Measurements from ENCODE around the gene FGD2. TPM values are rescaled to one million over a fixed set of nuclear protein-coding genes. Genes with fewer than 3 reads are reported as not detected.
"Not testable (repeated sequence)": the region's sequence is repeated elsewhere in the genome, so short reads cannot be mapped to it uniquely, and the experiment has no call there.

FGD2 gene
- total RNA-seq, 4 donors from 2014 or later = 2.7 to 9.2 (median 5.2) TPM

DNA sequence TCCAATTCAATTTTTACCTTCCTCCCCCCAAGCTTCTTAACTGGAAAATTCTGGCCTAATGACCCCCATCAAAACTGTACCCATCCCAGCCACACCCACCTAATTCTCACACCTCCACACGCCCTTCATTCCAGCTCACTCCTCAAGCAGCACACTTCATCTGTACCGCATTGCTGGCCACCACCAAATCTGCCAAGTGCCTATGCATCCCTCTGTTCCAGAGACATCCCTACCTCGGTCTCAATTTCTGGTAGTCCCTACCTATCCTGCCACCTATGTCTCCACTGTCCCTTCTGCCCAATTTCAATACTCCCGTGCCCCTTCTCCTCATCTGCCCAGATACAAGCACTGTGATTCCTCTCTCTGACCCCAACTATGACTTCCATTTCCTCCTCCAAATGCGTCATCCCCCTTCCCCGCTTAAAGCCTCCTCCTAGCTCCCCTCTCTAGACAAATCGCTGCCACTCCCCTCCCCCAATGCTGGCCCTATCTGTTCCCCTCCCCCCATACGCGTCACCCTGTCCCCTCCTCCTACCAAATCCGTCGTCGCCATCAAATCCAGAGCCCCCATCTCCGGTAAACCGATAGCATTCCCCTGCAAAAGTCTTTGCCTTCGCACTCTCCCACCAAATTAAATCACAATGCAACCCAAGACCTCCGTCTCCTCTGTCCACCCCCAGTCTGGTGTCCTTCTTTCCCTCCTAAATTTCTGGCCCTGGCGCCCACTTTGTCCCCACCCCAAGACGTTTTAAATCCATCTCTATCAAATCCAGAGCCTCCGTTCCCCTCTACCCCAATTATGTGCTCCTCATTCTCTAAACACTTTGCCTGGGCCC lies 20.7 kb upstream of the FGD2 start:
- no peak for DNase-seq (ENCODE audit: low spot score in 2 of 2)
- peak overlapping the region; percentile 97 for H3K4me3 ChIP-seq (ENCODE audit: low read depth, poor library complexity, severe bottlenecking)
- 9% methylated on average over 19 of the region's 19 CpGs for WGBS, 2 donors
- TF ChIP-seq POLR2A (IDR thresholded peaks at IDR 0.05) = no peak
- TF ChIP-seq, protein P1, sequence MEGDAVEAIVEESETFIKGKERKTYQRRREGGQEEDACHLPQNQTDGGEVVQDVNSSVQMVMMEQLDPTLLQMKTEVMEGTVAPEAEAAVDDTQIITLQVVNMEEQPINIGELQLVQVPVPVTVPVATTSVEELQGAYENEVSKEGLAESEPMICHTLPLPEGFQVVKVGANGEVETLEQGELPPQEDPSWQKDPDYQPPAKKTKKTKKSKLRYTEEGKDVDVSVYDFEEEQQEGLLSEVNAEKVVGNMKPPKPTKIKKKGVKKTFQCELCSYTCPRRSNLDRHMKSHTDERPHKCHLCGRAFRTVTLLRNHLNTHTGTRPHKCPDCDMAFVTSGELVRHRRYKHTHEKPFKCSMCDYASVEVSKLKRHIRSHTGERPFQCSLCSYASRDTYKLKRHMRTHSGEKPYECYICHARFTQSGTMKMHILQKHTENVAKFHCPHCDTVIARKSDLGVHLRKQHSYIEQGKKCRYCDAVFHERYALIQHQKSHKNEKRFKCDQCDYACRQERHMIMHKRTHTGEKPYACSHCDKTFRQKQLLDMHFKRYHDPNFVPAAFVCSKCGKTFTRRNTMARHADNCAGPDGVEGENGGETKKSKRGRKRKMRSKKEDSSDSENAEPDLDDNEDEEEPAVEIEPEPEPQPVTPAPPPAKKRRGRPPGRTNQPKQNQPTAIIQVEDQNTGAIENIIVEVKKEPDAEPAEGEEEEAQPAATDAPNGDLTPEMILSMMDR (IDR thresholded peaks at IDR 0.05) = no peak
- intact Hi-C loops (cut with DNase I; ENCODE audit: low total_unique reads) = no loop called here

DNA sequence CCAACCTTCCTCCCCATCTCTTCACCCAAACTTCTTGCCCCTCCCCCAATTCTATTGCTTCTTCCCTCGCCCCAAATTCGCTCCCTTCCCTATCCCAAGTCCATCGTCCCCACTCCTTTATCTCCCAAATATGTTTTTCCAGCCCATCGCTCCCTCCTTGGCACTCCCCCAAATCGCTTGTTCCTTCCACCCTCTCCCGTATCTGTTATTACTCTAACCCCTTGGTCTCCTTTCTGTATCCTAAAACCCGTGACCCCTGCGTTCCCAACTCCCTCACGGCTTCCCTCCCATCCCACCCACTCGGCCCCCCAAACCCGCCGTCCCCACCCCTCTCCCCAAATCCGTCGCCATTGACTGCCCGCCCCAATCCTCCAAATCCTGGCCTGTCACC lies 20.0 kb upstream of the FGD2 start:
- DNase-seq (ENCODE audit: low spot score in 2 of 2) = no peak
- TF ChIP-seq POLR2A (IDR thresholded peaks at IDR 0.05) = no peak
- TF ChIP-seq, protein P1 (IDR thresholded peaks at IDR 0.05) = no peak
- 1% methylated on average over 15 of the region's 15 CpGs for WGBS, 2 donors
- intact Hi-C loops (cut with DNase I; ENCODE audit: low total_unique reads) = no loop called here
- peak overlapping the region; percentile 97 for H3K4me3 ChIP-seq (ENCODE audit: low read depth, poor library complexity, severe bottlenecking)

DNA sequence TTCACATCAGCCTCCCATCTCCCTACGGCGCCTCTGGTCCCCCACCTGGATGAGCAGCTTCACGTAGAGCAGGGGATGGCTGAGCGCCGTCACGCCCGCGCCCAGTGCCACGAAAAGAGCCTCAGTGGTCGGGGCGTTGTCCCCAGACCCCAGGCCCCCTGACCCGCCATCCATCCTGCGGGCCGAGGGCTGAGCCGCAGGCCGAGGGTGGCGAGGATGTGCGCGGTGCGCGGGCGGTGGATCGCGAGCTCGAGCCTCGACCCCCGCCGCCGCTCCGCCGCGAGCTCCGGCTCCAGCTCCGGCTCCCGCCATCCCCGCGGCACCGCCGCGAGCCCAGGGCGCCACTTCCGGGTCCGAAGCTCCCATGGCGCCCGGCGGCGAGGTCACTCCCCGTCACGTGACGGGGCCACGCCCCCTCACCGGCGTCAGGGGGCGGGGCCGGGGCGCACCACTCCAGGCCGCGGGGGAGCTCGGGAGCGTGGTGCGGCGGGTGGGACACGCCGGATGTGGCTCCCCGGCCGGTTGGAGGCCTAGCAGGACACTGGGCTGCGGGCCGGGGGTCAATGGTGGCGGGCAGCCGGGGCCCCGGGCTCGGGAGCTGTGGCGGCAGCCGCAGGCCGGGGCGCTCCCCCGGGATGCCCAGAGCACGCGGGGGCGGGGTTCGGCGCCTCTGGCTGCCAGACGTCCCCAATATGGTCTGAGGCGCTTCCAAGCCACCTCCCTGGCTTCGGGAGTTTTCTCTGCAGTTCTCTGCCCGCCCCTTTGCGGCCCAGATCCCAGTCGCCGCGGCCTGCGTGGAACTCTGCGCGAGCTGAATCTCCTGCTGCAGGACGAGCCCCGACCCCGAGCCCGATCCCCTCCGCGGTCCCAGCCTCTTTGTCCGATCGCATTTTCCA lies 19.4 kb upstream of the FGD2 start, which contains the start of gene MTCH1:
Gene MTCH1, minus strand, starts transcription at position 389 of the 896 bp plus-strand sequence. Its CDS starts 23 bp downstream, at position 366.
- intact Hi-C loops (cut with DNase I; ENCODE audit: low total_unique reads) = no loop called here
- peak; percentile 81 to 97 for DNase-seq (ENCODE audit: low spot score in 2 of 2)
- peak in 1 of 2 donors; percentile 69 for TF ChIP-seq POLR2A (IDR thresholded peaks at IDR 0.05)
- TF ChIP-seq, protein P1 (IDR thresholded peaks at IDR 0.05) = no peak
- 0% methylated on average over 37 to 60 of the region's 101 CpGs for WGBS, 2 donors
- peak within 1 kb of the TSS; percentile 97 for H3K4me3 ChIP-seq (ENCODE audit: low read depth, poor library complexity, severe bottlenecking)

DNA sequence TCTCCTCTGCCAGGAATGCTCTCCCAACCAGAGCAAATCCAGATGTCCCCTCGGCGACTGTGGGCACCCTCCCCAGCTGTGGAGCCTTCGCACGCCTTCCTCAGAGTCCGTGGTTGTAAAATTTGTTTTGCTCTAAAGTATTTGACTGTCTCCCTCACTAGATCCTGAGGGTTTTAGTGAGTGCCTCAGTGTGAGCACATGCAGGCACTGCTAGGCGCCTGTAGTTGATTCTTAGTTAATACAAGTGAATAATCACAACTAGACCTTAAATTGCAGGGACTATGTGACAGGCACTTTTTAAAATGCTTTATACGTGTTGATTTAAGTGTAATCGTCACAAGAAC lies 18.8 kb upstream of the FGD2 start:
- no peak for TF ChIP-seq POLR2A (IDR thresholded peaks at IDR 0.05)
- TF ChIP-seq, protein P1 (IDR thresholded peaks at IDR 0.05) = no peak
- peak overlapping the region; percentile 97 for H3K4me3 ChIP-seq (ENCODE audit: low read depth, poor library complexity, severe bottlenecking)
- DNase-seq (ENCODE audit: low spot score in 2 of 2) = no peak
- intact Hi-C loops (cut with DNase I; ENCODE audit: low total_unique reads) = no loop called here
- WGBS, 2 donors = 1 to 3% methylated on average over 8 of the region's 8 CpGs

DNA sequence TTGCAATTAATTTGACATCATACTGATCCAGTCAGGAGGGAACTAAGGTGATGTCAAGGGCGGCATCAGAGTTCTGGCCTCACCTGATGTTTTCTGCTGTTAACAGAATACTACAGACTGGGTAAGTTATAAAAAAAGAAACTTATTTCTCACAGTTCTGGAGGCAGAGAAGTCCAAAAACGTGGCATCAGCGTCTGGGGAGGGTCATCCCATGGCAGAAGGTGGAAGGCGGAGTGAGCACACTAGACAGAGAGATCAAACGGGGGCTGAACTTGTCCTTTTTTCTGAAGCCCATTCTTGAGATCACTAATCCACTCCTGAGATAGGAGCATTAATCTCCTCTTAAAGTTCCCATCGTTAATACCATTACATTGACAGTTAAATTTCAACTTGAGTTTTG lies 16.2 kb upstream of the FGD2 start:
- TF ChIP-seq, protein P1 (IDR thresholded peaks at IDR 0.05) = no peak
- TF ChIP-seq POLR2A (IDR thresholded peaks at IDR 0.05) = no peak
- DNase-seq (ENCODE audit: low spot score in 2 of 2) = no peak
- intact Hi-C loops (cut with DNase I; ENCODE audit: low total_unique reads) = no loop called here
- H3K4me3 ChIP-seq (ENCODE audit: low read depth, poor library complexity, severe bottlenecking) = no peak overlapping the region
- WGBS, 2 donors = 83 to 85% methylated on average over 6 of the region's 6 CpGs

DNA sequence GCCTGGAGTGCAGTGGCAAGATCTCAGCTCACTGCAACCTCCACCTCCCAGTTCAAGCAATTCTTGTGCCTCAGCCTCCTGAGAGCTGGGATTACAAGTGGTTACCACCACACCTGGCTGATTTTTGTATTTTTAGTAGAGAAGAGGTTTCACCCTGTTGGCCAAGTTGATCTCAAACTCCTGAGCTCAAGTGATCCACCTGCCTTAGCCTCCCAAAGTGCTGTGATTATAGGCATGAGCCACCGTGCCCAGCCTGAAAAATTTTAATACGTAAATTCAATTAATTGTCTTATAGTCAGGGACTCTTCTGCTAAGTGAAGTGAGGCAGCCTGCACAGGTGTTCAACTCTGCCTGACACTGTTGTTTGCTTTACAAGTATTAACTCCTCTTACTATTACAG lies 15.1 kb upstream of the FGD2 start:
- H3K4me3 ChIP-seq (ENCODE audit: low read depth, poor library complexity, severe bottlenecking); intact Hi-C loops (cut with DNase I; ENCODE audit: low total_unique reads); DNase-seq (ENCODE audit: low spot score in 2 of 2): not testable (repeated sequence)
- WGBS, 2 donors = 88 to 94% methylated on average over 2 of the region's 2 CpGs

Measured in lower leg skin (tissue), 4 donors.